LNCAP (cell line): Measurements from ENCODE around the gene TSKU.

Experiments
- TF ChIP-seq, protein P1 (sequence below): fragments of 450-650 bp; IDR thresholded peaks from 2 replicates; pipeline ENCODE4 v1.5.1; 2017; ENCODE audit warnings: mild to moderate bottlenecking

TSKU gene

DNA sequence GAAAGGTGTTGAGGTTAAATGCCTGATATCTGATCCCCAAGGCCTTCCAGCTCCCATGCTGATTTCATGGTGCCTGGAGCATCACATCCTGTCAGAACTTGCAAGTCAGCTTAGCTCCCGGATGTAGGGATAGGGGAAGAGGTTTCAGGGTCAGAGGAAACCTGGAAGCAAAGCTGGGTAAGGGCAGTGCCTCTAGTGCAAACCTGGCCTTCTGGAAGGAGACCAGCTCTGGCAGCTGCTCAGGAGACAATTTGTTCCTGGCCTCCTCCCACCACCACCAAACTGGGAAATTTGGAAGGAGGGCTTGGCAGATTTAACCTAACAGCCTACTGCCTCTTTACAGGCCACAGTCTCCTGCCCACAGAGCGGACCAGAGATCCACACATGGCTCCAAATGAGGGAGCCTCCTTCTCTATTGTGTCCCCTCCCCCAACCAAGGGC lies 9.2 kb upstream of the TSKU start:
- TF ChIP-seq, protein P1, sequence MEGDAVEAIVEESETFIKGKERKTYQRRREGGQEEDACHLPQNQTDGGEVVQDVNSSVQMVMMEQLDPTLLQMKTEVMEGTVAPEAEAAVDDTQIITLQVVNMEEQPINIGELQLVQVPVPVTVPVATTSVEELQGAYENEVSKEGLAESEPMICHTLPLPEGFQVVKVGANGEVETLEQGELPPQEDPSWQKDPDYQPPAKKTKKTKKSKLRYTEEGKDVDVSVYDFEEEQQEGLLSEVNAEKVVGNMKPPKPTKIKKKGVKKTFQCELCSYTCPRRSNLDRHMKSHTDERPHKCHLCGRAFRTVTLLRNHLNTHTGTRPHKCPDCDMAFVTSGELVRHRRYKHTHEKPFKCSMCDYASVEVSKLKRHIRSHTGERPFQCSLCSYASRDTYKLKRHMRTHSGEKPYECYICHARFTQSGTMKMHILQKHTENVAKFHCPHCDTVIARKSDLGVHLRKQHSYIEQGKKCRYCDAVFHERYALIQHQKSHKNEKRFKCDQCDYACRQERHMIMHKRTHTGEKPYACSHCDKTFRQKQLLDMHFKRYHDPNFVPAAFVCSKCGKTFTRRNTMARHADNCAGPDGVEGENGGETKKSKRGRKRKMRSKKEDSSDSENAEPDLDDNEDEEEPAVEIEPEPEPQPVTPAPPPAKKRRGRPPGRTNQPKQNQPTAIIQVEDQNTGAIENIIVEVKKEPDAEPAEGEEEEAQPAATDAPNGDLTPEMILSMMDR, result no peak

DNA sequence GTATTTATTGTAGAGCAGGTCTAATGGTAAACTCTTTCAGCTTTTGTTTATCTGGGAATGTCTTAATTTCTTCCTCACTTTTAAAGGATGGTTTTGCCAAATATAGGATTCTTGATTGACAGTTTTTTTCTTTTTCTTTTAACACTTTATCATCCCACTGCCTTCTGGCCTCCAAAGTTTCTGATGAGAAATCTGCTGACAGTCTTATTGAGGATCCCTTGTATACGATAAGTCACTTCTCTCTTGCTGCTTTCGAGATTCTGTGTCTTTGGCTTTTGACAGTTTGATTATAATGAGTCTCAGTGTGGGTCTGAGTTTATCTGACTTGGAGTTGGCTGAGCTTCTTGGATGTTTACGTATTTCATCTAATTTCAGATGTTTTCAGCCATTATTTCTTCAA lies 6.7 kb upstream of the TSKU start:
- TF ChIP-seq, protein P1, result no peak

DNA sequence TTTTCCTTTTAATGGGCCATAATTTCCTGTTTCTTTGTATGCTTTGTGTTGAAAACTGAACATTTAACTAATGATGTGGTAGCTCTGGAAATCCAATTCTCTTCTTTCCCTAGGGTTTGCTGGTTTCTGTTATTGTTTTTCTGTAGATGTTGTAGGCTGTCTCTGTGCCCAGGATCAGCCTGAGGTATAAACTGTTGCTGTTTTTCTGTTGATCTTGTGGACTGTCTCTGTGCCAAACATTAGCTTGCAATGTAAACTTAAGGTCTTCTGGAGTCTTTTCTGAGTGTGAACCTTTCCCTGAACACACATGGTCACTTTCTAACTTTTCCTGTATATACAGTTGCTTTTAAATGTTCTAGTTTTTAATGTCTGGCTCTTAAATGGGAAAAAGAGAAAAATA lies 5.9 kb upstream of the TSKU start:
- TF ChIP-seq, protein P1, result no peak

DNA sequence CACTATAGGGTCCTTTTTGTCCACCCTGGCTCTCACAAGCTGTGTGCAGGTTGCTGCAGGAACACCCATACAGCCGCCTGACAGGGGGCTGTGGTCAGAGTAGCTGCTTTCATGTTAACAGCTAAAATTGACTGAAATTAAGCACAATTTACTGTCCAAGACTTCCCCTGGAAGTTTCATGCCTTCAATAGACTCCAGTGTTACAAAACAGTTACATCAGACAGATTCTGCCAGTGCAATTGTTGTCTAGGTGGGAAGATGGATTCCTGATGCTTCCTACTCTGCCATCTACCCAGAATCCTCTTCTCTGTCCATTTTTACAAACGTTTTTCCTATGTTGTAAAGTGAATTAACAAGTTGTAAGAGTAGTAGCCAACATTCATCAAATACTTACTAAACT lies 5.3 kb upstream of the TSKU start:
- TF ChIP-seq, protein P1, result no peak

DNA sequence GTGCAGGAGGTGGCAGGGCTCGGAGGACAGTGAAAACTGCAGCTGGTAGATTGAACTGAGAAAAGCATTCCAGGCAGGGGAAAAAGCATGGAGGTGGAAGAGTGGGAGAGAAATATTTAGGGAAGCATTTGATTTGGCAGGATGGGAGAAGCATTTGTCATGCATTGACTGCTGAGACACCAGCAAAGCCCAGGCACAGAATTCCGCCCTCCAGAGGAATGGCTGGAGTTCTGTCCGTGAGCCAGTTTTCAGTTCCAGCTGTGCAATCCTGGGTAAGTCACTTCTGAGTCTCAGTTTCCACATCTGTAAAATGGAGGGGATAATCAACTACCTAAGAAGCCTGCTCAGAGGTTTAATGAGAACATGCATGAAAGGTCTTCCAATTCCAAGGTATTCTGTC lies 4.3 kb upstream of the TSKU start:
- TF ChIP-seq, protein P1, result no peak

DNA sequence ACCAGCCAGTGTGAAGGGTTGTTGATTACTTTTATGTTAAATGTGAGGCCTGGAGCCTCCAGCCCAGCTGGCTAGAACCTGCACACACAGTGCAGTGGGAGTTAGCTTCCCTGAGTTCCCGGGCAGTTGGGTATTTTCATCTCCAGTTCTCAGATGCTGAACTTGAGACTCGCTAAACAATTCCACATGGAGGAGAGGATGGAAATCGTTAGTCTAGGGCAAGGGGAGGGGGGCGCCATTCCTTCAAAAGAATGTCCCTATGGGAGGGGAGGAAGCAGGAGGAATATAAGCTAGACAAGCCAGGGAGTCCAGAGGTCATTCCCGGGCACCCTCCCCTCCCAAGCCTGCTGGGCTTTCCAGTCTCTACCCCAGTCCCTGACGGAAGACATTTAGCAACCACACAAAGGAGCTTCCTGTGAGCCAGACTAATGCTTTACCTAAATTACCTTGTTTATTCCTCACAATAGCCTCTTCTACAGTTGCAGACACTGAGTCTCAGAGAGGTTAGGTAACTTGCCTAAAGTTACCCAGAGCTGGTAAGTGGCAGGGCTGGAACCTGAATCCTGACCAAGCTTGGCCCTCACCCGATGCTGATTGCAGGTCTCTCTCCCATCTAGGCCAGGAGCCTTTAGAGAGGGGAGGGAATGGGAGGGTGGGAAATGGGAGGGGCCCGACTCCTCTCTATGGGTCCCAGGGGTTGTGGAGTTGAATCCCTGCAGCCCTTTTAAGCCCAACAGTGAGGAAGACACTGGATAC lies 1.9 kb upstream of the TSKU start:
- TF ChIP-seq, protein P1, result no peak

DNA sequence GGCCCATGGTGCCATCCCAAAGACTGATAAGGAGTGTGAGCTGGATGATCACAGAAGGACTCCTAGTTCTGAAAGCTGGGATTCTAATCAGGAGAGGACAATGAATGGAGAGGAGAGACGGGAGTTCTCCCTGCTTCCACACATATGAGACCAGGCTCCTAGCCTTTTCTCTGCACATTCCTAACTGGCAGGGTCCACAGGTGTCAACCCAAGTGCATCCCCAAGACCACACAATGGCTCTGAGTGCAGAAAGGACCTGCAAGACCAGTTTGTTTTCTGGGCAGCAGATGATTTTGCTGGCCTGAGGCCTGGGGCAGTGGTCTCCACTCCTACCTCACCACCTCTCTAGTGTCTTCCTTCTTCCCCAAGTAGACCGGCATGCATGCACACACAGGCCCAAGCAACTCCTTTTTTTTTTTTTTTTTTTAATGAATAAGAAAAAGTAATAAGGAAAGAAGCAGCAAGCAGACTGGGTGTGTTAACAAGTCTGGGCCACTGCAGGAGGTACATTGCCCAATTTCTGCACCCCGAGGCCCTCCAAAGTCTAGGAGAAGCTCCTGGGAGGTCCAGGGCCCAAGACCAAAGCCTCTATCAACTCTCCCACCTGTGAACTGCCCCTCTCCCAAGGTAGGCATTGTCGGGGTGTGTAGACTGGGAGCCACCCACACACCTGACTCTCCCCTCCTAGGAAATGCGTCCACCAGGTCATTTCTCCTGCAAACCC lies 1.2 kb upstream of the TSKU start:
- TF ChIP-seq, protein P1, result no peak
